NCI-H2029 treated with DMSO at 0.1 percent for 48 hours (cell line): ENCODE measurements around the gene HAPSTR1.

Experiments
- DNase-seq: peaks from one replicate; lab custom pipeline; 2025; lab: John Stamatoyannopoulos, UW

Gene HAPSTR1

GRCh38 chr16:9124444-9124843 is 33.0 kb downstream of the HAPSTR1 start:
- DNase-seq: no peak

- no peak for DNase-seq
These were observed 33.6 kb downstream of the HAPSTR1 start for GRCh38 chr16:9124908-9125584.

GRCh38 chr16:9125658-9126505 is 34.4 kb downstream of the HAPSTR1 start:
- no peak for DNase-seq

- DNase-seq: no peak
These were observed 35.2 kb downstream of the HAPSTR1 start for GRCh38 chr16:9126609-9127008.

- no peak for DNase-seq
These were observed 37.2 kb downstream of the HAPSTR1 start for GRCh38 chr16:9128346-9129342.

- no peak for DNase-seq
These were observed 42.9 kb downstream of the HAPSTR1 start for GRCh38 chr16:9134306-9134705.

- peak; percentile 54 for DNase-seq
These were observed 43.3 kb downstream of the HAPSTR1 start for GRCh38 chr16:9134739-9135138.

GRCh38 chr16:9135797-9136196 is 44.4 kb downstream of the HAPSTR1 start:
- DNase-seq: no peak

- no peak for DNase-seq
These were observed 45.2 kb downstream of the HAPSTR1 start for GRCh38 chr16:9136596-9136995.

- no peak for DNase-seq
These were observed 46.7 kb downstream of the HAPSTR1 start for GRCh38 chr16:9138021-9138680.

- peak; percentile 37 for DNase-seq
These were observed 47.5 kb downstream of the HAPSTR1 start for GRCh38 chr16:9138731-9139501.

GRCh38 chr16:9139965-9140364 is 48.5 kb downstream of the HAPSTR1 start:
- no peak for DNase-seq
